ENCODE results near the gene PIPOX.

The PIPOX gene

GRCh38 chr17:29042679-29043538, at the start of gene PIPOX:
TSS of gene PIPOX (plus strand) at chr17:29043141. CDS start at chr17:29043226, 85 bp downstream.
- peak; percentile 83 to 85 for DNase-seq

- no peak for DNase-seq
Measured at GRCh38 chr17:28993645-28994426, 49.1 kb upstream of the PIPOX start.

GRCh38 chr17:28996554-28997096, 46.3 kb upstream of the PIPOX start:
- no peak for DNase-seq

GRCh38 chr17:28997806-28998205, 45.1 kb upstream of the PIPOX start:
- DNase-seq, result peak; percentile 50 to 59

GRCh38 chr17:28999206-28999605, 43.7 kb upstream of the PIPOX start:
- DNase-seq, result no peak

GRCh38 chr17:29000973-29001372, 42.0 kb upstream of the PIPOX start:
- no peak for DNase-seq

GRCh38 chr17:29002811-29003210, 40.1 kb upstream of the PIPOX start:
- no peak for DNase-seq

GRCh38 chr17:29003289-29003688, 39.7 kb upstream of the PIPOX start:
- no peak for DNase-seq

- no peak for DNase-seq
Measured at GRCh38 chr17:29004081-29004692, 38.8 kb upstream of the PIPOX start.

- peak; percentile 46 to 71 for DNase-seq
Measured at GRCh38 chr17:29005936-29006511, 36.9 kb upstream of the PIPOX start, which contains the start of gene SEZ6. TSS of gene SEZ6 (minus strand) at chr17:29006033. CDS start at chr17:29005869, 164 bp downstream.

- DNase-seq, result no peak
Measured at GRCh38 chr17:29007456-29007855, 35.5 kb upstream of the PIPOX start.

- no peak for DNase-seq
Measured at GRCh38 chr17:29007860-29008455, 35.0 kb upstream of the PIPOX start.

GRCh38 chr17:29008591-29008990, 34.4 kb upstream of the PIPOX start:
- no peak for DNase-seq

- DNase-seq, result no peak
Measured at GRCh38 chr17:29010129-29010528, 32.8 kb upstream of the PIPOX start.

GRCh38 chr17:29010586-29010985, 32.4 kb upstream of the PIPOX start:
- no peak for DNase-seq

- no peak for DNase-seq
Measured at GRCh38 chr17:29012535-29012934, 30.4 kb upstream of the PIPOX start.

GRCh38 chr17:29014716-29015115, 28.2 kb upstream of the PIPOX start:
- no peak for DNase-seq

GRCh38 chr17:29016345-29017210, 26.4 kb upstream of the PIPOX start:
- no peak for DNase-seq

- no peak for DNase-seq
Measured at GRCh38 chr17:29018788-29019474, 24.0 kb upstream of the PIPOX start.

GRCh38 chr17:29019475-29020181, 23.3 kb upstream of the PIPOX start:
- no peak for DNase-seq
